Stimulated activated CD4-positive, alpha-beta T cell treated with anti-CD3 and anti-CD28 coated beads, Interleukin-15, amount 100 ng/mL, for 1 hour (primary cell): ENCODE data around the gene RASIP1.
"Not testable (repeated sequence)": the region's sequence is repeated elsewhere in the genome, so short reads cannot be mapped to it uniquely, and the experiment has no call there.

Experiments
- DNase-seq, 2 donors: peaks; one replicate each; pipeline ENCODE4 v3.0.0-alpha.2; 2020; ENCODE audit warnings: low read depth in 1 of 2, low spot score in 1 of 2

RASIP1 gene, protein sequence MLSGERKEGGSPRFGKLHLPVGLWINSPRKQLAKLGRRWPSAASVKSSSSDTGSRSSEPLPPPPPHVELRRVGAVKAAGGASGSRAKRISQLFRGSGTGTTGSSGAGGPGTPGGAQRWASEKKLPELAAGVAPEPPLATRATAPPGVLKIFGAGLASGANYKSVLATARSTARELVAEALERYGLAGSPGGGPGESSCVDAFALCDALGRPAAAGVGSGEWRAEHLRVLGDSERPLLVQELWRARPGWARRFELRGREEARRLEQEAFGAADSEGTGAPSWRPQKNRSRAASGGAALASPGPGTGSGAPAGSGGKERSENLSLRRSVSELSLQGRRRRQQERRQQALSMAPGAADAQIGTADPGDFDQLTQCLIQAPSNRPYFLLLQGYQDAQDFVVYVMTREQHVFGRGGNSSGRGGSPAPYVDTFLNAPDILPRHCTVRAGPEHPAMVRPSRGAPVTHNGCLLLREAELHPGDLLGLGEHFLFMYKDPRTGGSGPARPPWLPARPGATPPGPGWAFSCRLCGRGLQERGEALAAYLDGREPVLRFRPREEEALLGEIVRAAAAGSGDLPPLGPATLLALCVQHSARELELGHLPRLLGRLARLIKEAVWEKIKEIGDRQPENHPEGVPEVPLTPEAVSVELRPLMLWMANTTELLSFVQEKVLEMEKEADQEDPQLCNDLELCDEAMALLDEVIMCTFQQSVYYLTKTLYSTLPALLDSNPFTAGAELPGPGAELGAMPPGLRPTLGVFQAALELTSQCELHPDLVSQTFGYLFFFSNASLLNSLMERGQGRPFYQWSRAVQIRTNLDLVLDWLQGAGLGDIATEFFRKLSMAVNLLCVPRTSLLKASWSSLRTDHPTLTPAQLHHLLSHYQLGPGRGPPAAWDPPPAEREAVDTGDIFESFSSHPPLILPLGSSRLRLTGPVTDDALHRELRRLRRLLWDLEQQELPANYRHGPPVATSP

DNA sequence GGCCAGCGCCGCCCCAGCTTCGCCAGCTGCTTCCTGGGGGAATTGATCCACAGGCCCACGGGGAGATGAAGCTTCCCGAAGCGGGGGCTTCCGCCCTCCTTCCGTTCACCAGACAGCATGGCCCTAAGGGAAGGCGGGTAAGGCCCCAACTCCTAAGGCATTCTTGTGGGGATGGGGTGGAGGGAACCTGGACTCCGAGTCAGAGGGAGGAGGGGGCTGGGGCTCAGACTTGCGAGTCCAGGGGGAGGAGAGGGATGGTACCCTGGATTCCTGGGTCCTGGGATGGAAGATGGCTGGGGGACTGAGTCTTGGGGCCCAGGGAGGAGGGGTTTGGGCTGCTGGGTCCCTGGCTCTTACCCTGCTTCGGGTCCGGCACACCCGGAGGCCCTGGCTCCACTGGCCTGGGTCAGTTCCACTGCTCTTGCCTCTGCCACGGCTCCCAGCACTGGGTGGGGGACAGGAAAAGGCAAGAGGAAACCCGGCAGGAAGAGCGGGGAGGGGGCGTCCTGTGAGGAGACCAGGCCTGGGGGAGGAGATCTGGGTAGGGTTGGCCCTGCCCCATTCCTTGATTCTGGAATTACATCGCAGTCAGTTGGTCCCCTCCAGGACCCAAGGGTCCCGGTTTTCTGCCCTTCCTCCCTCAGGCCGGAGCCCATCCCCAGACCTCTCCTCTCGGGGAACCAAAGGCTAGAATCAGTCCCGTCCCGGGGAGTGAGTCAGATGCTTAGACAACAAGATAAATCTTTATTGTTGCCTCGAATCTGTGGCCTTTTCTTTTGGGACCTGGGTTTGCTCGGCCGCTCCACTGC lies at the start of gene RASIP1:
Gene RASIP1, minus strand, starts transcription at position 447 of the 809 bp plus-strand sequence. Its CDS starts 328 bp downstream, at position 119.
- no peak for DNase-seq

- not testable (repeated sequence) for DNase-seq
Observed at GRCh38 chr19:48787331-48787730, 46.9 kb upstream of the RASIP1 start.

GRCh38 chr19:48786422-48786821 lies 46.0 kb upstream of the RASIP1 start:
- not testable (repeated sequence) for DNase-seq

DNA sequence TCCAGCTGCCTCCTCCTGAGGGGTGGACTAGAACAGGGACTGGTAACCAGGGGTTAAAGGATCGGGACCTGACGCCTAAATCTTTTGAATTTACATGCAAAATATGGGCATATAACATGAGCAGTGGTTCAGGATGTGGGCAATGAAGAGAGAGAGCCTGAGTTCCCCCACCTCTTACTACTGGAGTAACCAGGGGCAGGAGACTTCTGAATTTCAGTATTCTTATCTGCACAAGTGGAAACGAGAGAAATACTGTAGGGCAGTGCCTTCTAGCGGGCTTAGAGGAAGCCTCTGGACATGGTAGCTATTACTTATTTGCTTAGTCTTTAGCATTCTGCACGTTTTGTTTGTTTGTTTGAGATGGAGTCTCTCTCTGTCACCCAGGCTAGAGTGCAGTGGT lies 44.1 kb upstream of the RASIP1 start:
- DNase-seq: no peak

GRCh38 chr19:48780631-48781391 lies 40.4 kb upstream of the RASIP1 start:
- no peak for DNase-seq

- DNase-seq: no peak
Observed at GRCh38 chr19:48779636-48780035, 39.2 kb upstream of the RASIP1 start.

DNA sequence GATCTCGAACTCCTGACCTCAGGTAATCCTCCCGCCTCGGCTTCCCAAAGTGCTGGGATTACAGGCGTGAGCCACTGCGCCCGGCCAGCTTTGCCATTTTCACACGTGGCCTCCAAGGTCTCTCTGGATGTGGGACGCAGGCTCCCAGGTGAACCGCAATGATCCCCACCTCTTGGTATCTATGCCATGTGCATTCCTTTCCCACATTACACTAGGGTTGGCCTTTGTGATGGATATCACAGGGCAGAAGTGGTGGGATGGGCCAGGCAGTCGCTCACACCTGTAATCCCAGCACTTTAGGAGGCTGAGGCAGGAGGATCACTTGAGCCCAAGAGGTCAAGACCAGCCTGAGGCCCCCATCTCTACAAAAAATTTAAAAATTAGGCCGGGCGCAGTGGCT lies 37.3 kb upstream of the RASIP1 start:
- DNase-seq: no peak

DNA sequence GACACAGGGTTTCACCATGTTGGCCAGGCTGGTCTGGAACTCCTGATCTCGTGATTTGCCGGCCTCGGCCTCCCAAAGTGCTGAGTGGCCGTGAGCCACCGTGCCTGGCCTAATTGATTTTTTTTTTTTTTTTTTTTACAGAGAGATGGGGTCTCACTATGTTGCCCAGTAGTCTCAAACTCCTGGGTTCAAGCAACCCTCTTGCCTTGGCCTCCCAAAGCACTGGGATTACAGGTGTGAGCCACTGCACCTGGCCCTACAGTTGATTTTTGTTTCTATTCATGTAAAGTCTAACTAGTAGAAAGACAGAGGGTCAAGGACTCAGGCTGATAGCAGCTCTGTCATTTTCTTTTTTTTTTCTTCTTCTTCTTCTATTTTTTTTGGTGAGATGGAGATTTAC lies 36.7 kb upstream of the RASIP1 start:
- no peak for DNase-seq

GRCh38 chr19:48772503-48772953 lies 32.1 kb upstream of the RASIP1 start:
- DNase-seq: no peak

- DNase-seq: no peak
Observed at GRCh38 chr19:48770734-48771472, 30.5 kb upstream of the RASIP1 start.

GRCh38 chr19:48770266-48770665 lies 29.9 kb upstream of the RASIP1 start:
- no peak for DNase-seq

DNA sequence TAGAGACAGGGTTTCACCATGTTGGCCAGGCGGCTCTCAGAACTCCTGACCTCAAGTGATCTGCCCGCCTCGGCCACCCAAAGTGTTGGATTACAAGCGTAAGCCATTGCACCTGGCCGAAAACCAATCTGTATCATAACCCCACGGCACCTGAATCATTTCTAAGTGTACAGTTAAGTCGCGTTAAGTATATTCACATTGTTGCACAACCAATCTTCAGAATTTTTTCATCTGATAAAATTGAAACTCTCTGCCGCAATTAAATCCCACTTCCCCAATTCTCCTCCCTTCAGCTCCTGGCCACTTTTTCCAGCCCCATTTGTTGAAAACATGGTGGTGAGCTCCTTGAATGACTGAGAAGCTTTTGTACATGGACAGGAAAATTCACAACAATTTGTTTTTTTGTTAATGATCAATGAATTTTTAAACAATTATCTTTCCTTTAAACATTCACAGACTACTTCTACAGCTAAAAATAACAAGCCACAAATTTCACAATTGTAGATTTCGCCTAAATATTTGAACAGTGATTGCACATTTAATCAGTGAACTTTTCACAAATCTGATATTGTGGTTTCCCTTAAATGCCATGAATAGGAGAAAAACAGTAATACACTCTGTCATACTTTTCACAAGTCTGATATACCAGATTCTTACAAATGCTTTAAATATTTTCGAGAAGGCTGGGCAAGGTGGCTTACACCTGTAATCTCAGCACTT lies 28.7 kb upstream of the RASIP1 start:
- DNase-seq: no peak

GRCh38 chr19:48768171-48768753 lies 27.9 kb upstream of the RASIP1 start:
- not testable (repeated sequence) for DNase-seq

DNA sequence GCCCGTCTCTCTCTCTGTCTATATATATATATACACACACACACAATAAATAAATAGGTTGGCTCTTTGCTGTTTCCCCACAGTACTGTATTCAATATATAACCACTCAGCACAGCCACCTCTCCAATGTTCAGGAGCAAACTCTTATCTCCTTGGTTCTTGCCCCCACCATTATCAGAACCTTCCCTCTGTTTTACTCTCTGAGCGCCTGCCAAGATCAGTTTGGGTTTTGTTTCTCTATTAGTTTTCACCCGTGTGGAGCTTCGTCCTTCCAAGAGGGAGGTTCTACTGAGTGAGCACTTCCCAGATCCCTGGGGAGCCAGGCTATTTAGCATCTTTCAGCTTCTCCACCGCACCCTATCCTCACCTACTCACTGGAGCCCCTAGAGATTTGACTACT lies 25.4 kb upstream of the RASIP1 start:
- not testable (repeated sequence) for DNase-seq

DNA sequence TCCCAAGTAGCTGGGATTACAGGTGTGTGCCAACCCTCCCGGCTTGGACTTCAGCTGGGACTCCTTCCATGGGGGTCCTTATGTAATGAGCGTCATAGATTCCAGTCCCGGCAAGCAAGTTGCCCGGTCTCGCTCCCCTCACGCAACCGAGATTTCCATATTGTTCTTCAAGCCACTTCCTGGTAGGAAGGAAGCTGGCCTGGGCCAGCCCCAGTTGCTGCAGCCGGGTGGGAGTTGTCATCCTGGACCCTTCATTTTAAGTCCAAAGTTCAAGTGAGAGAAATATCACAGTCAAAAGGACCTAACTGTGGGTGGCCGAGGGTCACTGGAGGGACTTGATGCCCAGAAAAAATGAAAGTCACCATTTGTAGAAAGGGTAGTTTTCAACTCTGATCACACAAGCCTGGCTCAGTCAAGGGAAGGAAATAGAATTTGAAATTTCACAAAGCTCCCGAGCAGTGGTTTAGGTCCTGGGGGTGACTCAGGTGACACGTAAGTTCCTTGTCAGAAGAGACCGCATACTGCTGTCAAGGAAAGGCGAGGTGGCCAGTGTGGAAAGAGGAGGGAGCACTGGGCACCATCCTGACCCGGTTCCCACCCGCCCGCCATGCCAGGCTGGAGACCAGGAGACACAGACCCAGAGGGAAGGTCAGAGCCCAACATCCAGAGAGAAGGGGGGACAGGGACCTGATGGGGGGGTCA lies 20.2 kb upstream of the RASIP1 start:
- no peak for DNase-seq

GRCh38 chr19:48757741-48758144 lies 17.3 kb upstream of the RASIP1 start:
- no peak for DNase-seq

DNA sequence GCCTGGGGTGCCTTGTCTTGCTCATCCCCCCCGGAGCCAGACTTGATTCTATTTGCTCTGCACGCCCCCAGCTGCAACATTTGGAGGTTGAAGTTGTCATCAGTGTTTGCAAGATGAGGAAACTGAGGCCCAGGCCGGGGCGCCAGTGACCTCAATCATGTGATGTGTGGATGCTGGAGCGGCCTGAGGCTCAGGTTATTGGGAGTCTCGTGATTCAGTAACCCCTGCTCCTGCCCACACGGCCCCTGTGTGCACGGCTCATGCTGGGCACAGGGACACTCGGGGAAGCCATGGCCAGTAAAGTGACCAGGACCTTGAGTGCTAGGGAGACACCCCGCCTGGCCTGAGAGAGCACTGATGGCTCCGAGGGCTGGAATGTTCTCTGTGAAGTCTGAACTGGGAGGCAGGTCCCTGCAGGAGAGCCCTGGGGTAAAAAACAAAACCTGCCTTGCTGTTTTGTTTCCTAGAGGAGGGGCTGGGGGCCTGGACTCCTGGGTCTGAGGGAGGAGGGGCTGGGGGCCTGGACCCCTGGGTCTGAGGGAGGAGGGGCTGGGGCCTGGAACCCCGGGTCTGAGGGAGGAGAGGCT lies 16.8 kb upstream of the RASIP1 start:
- DNase-seq: no peak

DNA sequence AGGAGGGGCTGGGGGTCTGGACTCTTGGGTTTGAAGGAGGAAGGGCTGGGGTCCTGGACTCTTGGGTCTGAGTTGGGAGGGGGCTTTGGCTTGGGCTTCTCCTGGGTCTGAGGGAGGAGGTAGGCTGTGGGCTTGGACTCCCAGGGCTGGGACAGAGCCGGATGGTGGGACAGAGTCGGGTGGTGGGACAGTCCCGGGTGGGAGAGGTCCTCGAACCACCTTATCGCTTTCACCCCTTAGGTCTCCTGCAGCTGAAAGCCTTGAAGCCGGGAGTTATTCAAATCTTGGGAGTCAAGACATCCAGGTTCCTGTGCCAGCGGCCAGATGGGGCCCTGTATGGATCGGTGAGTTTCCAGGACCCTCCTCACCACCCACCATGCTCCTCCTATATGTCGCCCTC lies 16.3 kb upstream of the RASIP1 start:
- DNase-seq: no peak
